GM12874 (cell line): ENCODE measurements around the gene AHRR.

Experiments used
- TF ChIP-seq, protein P1 (sequence below): IDR thresholded peaks from 2 replicates; pipeline ENCODE4 v1.5.1; 2011; ENCODE audit warnings: low read depth, mild to moderate bottlenecking, control low read depth, low read length, moderate library complexity; ENCODE audit not compliant: insufficient read depth

Gene AHRR

DNA sequence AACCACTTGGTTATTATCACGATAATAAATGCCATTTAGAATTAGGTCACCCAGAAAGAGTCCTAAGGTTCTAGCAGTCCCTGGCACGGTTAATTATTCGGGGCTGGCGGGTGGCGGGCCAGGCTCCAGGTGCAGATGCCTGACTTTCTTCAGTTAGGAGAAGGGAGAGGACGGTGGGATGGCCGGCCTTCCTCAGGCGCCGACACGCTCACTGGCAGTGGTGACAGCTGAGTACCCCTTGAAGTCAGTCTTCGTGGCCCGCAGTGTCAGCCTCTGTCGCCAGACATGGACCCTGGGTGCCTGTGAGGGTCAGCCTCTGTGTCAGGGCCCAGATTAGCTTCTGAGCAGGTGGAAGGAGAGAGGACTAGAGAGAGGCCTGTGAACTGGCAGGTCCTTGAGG lies 100.4 kb downstream of the AHRR start:
- TF ChIP-seq, protein P1, sequence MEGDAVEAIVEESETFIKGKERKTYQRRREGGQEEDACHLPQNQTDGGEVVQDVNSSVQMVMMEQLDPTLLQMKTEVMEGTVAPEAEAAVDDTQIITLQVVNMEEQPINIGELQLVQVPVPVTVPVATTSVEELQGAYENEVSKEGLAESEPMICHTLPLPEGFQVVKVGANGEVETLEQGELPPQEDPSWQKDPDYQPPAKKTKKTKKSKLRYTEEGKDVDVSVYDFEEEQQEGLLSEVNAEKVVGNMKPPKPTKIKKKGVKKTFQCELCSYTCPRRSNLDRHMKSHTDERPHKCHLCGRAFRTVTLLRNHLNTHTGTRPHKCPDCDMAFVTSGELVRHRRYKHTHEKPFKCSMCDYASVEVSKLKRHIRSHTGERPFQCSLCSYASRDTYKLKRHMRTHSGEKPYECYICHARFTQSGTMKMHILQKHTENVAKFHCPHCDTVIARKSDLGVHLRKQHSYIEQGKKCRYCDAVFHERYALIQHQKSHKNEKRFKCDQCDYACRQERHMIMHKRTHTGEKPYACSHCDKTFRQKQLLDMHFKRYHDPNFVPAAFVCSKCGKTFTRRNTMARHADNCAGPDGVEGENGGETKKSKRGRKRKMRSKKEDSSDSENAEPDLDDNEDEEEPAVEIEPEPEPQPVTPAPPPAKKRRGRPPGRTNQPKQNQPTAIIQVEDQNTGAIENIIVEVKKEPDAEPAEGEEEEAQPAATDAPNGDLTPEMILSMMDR = no peak

DNA sequence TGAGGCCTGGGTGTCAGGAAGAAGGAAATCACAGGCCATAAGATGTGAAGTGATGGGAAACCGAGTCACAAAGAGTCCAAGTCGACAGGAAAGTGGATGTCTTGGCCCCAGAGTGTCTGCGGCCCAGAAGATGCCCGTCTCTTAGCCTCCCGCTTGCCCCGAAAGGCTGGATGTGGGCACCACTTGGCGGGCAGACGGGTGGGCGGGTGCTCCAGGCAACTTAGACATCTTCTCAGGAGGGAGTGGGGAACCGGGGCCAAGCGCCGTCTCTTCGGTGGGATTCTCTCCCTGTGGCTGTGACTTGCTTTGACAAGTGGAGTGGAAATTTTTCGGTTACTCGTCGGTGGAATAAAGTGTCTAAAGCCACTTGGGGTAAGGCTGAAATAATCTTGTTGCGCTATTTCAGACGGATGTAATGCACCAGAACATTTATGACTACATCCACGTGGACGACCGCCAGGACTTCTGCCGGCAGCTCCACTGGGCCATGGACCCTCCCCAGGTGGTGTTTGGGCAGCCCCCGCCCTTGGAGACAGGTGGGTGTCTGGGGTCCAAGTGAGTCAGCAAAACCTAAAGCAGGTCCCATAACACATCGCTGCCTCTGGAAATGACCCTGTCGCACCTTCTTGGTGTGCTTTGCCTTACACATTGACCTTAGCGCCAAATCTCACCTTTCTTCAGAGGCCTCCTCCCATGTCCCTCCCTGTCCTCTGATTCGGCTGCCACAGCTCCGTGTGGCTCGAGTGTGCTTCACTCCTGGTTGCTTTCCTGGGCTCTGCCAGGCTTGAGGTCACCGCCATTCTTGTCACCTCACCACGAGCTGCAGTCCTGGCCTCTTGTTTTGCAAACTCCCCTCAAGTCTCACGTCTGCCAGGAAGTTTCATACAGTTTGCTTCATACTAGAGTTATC lies 101.1 kb downstream of the AHRR start:
- TF ChIP-seq, protein P1 = no peak

DNA sequence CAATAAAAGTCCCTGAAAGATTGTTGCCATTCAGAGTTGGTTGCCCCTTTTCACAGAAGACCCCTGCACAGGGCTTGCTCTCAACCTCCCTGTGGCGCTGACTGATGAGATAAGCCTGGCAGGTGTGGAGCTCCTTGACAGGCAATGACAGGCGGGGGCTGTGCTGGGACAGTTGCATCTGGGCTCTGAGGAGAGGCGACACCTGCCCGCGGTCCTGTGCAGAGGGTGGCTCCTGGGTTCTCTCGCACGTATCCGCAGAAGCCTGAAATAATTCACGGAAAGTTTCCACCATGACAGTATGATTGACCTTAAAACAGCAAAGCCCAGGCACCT lies 101.7 kb downstream of the AHRR start:
- TF ChIP-seq, protein P1 = no peak

DNA sequence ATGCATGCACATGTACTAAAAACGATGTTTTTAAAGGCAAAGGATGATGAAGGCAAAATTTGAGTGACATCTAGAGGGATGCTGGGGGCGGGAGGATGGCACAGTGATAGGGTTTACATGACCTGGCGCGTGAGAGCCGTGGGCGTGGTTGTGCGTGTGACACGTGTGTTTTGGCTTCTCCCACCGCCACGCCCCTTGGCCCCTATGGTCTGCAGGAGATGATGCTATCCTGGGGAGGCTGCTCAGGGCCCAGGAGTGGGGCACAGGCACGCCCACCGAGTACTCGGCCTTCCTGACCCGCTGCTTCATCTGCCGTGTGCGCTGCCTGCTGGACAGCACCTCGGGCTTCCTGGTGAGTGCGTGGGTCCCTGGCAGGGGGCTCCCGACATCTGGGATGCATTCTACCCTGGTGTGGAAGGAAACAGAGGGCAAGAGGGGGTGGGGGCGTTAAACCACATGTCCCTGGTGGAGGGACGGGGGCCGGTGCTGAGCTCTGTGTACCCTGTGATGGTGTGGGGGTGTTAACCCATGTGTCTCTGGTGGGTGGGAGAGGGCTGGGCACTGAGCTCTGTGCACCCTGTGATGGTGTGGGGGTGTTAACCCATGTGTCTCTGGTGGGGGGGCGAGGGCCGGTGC lies 102.2 kb downstream of the AHRR start:
- TF ChIP-seq, protein P1 = no peak

DNA sequence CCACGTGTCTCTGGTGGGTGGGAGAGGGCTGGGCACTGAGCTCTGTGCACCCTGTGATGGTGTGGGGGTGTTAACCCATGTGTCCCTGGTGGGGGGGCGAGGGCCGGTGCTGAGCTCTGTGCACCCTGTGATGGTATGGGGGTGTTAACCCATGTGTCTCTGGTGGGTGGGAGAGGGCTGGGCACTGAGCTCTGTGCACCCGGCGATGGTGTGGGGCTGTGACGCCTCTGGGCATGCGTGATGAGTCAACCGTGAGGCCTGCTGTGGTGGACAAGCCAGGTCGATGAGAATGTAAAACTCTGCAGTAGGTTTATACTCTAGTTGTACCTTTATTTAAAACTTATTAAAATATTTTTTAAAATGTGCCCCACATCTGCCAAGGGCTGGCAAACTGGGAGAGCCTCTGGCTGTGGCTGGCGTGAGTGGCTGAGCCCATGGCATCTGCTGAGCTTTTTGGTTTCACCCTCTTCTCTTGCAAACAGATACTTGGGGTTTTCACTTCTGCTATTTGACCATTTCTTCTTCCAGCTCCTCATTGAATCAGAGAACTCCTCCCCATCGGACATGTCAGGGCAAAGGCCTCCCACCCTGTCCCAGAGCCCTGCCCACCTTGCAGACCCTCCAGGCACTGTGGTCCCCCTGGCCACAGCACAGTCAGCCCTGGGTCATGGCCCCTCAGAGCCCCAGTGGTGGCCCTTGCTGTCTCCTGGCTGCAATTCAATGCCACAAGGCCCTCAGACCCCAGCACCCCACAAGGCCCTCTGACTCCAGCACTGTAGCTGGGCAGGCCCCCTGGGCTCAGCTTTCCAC lies 103.0 kb downstream of the AHRR start:
- TF ChIP-seq, protein P1 = no peak

DNA sequence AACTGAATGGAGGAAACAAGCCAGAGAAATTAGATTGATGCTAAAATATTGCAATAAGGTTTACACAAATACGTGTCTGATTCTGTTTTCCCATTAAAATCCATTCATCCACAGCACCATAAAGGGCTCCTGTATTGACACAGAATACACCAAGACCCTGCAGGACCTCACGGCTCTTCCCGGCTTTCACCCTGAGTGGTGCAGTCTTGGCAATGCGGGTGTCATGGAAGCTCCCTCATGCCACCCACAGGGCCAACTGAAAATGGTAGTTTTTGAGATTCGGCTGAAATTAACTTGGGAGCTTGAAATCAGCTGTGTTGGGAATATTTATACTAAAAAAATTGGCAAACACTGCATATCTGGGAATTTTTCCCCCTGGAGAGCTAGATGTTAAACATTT lies 104.2 kb downstream of the AHRR start:
- TF ChIP-seq, protein P1 = 0 out of 2 replicates have a peak, but pooled peaks have one; percentile 15

DNA sequence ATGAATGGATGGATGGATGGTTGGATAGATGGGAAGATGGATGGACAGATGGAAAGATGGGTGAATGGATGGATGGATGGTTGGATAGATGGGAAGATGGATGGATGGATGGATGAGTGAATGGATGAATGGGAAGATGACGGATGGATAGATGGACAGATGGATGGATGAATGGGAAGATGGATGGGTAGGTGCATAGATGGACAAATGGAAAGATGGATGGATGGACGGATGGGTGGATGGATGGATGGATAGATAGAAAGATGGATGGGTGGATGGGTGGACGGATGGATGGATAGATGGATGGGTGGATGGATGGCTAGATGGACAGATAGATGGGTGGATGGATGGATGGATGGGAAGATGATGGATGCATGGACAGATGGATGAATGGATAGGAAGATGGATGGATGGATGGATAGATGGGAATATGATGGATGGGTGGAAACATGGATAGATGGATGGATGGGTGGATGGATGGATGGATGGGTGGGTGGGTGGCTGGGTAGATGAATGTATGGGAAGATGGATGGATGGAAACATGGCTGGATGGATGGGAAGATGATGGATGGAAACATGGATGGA lies 105.0 kb downstream of the AHRR start:
- TF ChIP-seq, protein P1 = no peak
